Prostate gland (tissue), 2 donors: ENCODE data around the gene DDRGK1. TPM values are rescaled to one million over a fixed set of nuclear protein-coding genes. Genes with fewer than 3 reads are reported as not detected.
A peak's percentile ranks its signal among the peaks of the same experiment; 100 is the strongest.

Experiments used
- DNase-seq: peaks from one replicate; pipeline ENCODE4 v3.0.0-alpha.2; 2019; ENCODE audit warnings: low spot score
- H3K27ac ChIP-seq, 2 donors: fragments of 200-600 bp; sonication (generic); 2 replicates each; pipeline ENCODE4 v1.5.1; 2017 to 2019
- H3K27me3 ChIP-seq: fragments of 200-600 bp; sonication (generic); replicated peaks from 2 replicates; pipeline ENCODE4 v1.5.1; 2019; ENCODE audit not compliant: insufficient read depth
- H3K36me3 ChIP-seq, 2 donors: fragments of 200-600 bp; sonication (generic); 1 replicate in 1 of 2; 2 replicates in 1 of 2; pipeline versions ENCODE4 v1.5.1 to v1.8.1; 2017 to 2019
- H3K4me1 ChIP-seq: fragments of 200-600 bp; sonication (generic); replicated peaks from 2 replicates; pipeline ENCODE4 v1.5.1; 2019
- H3K4me3 ChIP-seq, 2 donors: fragments of 200-600 bp; sonication (generic); 2 replicates each; pipeline ENCODE4 v1.5.1; 2017 to 2019
- H3K9me3 ChIP-seq: fragments of 200-600 bp; sonication (generic); 2 replicates; pipeline ENCODE4 v1.5.1; 2017
- CTCF ChIP-seq, 4 experiments: fragments of 200-600 bp in 2 of 4; fragments of 450-650 bp in 2 of 4; sonication (generic) in 2 of 4; IDR thresholded peaks; 1 replicate in 3 of 4; 2 replicates in 1 of 4; pipeline ENCODE4 v1.5.1; 2016 to 2019; ENCODE audit warnings: antibody characterized with exemption in 4 of 4, mild to moderate bottlenecking in 2 of 4, moderate library complexity in 2 of 4
- POLR2A ChIP-seq: fragments of 450-650 bp; IDR thresholded peaks from one replicate; pipeline ENCODE4 v1.6.1; 2016; ENCODE audit warnings: antibody characterized with exemption, mild to moderate bottlenecking
- POLR2AphosphoS5 ChIP-seq: sonication (generic); formaldehyde crosslinking; IDR thresholded peaks from one replicate; pipeline ENCODE4 v1.6.1; 2017; ENCODE audit warnings: antibody characterized with exemption
- WGBS: methylation state at CpG from one replicate; pipeline ENCODE4 v1.1.5; 2018; 5-methylcytosine and 5-hydroxymethylcytosine counted together
- intact Hi-C: fragments of 100-400 bp; cut with DNase I; formaldehyde crosslinking; loops from one replicate; pipeline ENCODE4 v1.14.2; 2022
- total RNA-seq, 2 donors: library from RNA; depleted of rRNA; stranded (reverse); fragments of >200 nt; gene quantifications; one replicate each; pipeline ENCODE4 v1.1.0, GENCODE V29; 2016

Gene DDRGK1
- total RNA-seq, 2 donors from 2014 or later: 87.5 to 126 TPM

GRCh38 chr20:3203315-3204123 lies 963 bp downstream of the DDRGK1 start:
- Histone ChIP-seq H3K4me1 (peaks cover 10% of the 10 kb centered on the region), H3K4me3 (peak overlapping the region; percentile 70 to 78), H3K9me3 (no peaks in the 10 kb centered on the region), H3K27ac (peak overlapping the region; percentile 78 to 90), H3K27me3 (no peaks in the 10 kb centered on the region), H3K36me3 (peaks cover 9 to 12% of the 10 kb centered on the region in 2 donors)
- TF ChIP-seq CTCF (IDR thresholded peaks at IDR 0.05) (no peak), POLR2AphosphoS5 (no peak), POLR2A (no peak)
- no peak for DNase-seq
- intact Hi-C loops: no loop called here
- 5% methylated on average over 31 of the region's 31 CpGs for WGBS

- peak overlapping the region; percentile 70 to 78 for H3K4me3 ChIP-seq
- TF ChIP-seq CTCF (IDR thresholded peaks at IDR 0.05): no peak
- no peak for TF ChIP-seq POLR2AphosphoS5
- no peak for TF ChIP-seq POLR2A
- 19% methylated on average over 9 of the region's 9 CpGs for WGBS
- no peaks in the 10 kb centered on the region for H3K27me3 ChIP-seq
- peaks cover 9 to 12% of the 10 kb centered on the region in 2 donors for H3K36me3 ChIP-seq
- no peaks in the 10 kb centered on the region for H3K9me3 ChIP-seq
- peak overlapping the region; percentile 78 to 90 for H3K27ac ChIP-seq
- peaks cover 10% of the 10 kb centered on the region for H3K4me1 ChIP-seq
- intact Hi-C loops: no loop called here
- DNase-seq: no peak
Observed at GRCh38 chr20:3202965-3203314, 1.5 kb downstream of the DDRGK1 start.

- Histone ChIP-seq H3K9me3 (no peaks in the 10 kb centered on the region), H3K4me3 (no peak overlapping the region), H3K4me1 (peaks cover 10% of the 10 kb centered on the region), H3K27me3 (no peaks in the 10 kb centered on the region), H3K36me3 (peaks cover 9 to 12% of the 10 kb centered on the region in 2 donors), H3K27ac (no peak overlapping the region)
- intact Hi-C loops: no loop called here
- WGBS: 89% methylated on average over 27 of the region's 27 CpGs
- TF ChIP-seq CTCF (IDR thresholded peaks at IDR 0.05): no peak
- TF ChIP-seq POLR2A: no peak
- no peak for DNase-seq
Observed at GRCh38 chr20:3199976-3200755, 4.3 kb downstream of the DDRGK1 start.

GRCh38 chr20:3199206-3199605 lies 5.3 kb downstream of the DDRGK1 start:
- no peak for TF ChIP-seq CTCF (IDR thresholded peaks at IDR 0.05)
- TF ChIP-seq POLR2AphosphoS5: no peak
- TF ChIP-seq POLR2A: no peak
- Histone ChIP-seq H3K4me3 (no peak overlapping the region), H3K9me3 (no peaks in the 10 kb centered on the region), H3K36me3 (peaks cover 14 to 21% of the 10 kb centered on the region in 2 donors), H3K27me3 (no peaks in the 10 kb centered on the region), H3K27ac (no peak overlapping the region), H3K4me1 (peaks cover 10% of the 10 kb centered on the region)
- 67% methylated on average over 2 of the region's 2 CpGs for WGBS
- no peak for DNase-seq
- intact Hi-C loops: no loop called here
